Measurements from ENCODE around the gene UBR7. TPM values are rescaled to one million over a fixed set of nuclear protein-coding genes. Genes with fewer than 3 reads are reported as not detected.

The UBR7 gene
- total RNA-seq, 2 experiments from 2014 or later: 38.1 to 45.1 TPM

- no peak overlapping the region for H3K4me3 ChIP-seq (ENCODE audit: low read depth, low read length, poor library complexity, severe bottlenecking)
- TF ChIP-seq CTCF (conservative IDR thresholded peaks at IDR 0.05; ENCODE audit: low read length) (no peak), EZH2phosphoT487 (IDR thresholded peaks at IDR 0.05; ENCODE audit: borderline replicate concordance, low read depth, low read length) (no peak)
- POLR2A ChIA-PET: interaction anchor here (1.0 to 1.9 kb wide), 3 partner anchors 9 to 11 kb away, joined by 4 to 10 read pairs (median 7); partner anchors contain the start of genes LYSET and MOAP1
- H3K9me3 ChIP-seq (ENCODE audit: low read length): no peaks in the 10 kb centered on the region
- no peaks in the 10 kb centered on the region for H3K9me2 ChIP-seq (ENCODE audit: insufficient read depth, low read length)
- DNase-seq (ENCODE audit: low spot score): no peak
- no peak overlapping the region for H3K4me2 ChIP-seq (ENCODE audit: low read length)
- H4K20me1 ChIP-seq (ENCODE audit: insufficient read depth, low read length): no peaks in the 10 kb centered on the region
- H2AFZ ChIP-seq (ENCODE audit: low read length): no peak overlapping the region
- no TSS peak for BruUV-seq (replicated peaks)
- CTCF ChIA-PET (ENCODE audit: unreplicated experiment): interaction anchor here (0.7 to 1.0 kb wide), 2 partner anchors 9 to 11 kb away, joined by 3 read pairs; no protein-coding TSS in a partner anchor
- intact Hi-C loops (cut with micrococcal nuclease; ENCODE audit: unreplicated experiment): no loop called here
- H3K79me2 ChIP-seq (ENCODE audit: insufficient read depth, low read depth, low read length): no peaks in the 10 kb centered on the region
- peaks cover 8% of the 10 kb centered on the region for H3K4me1 ChIP-seq (ENCODE audit: insufficient read depth, low read length, poor library complexity, severe bottlenecking)
- no peak overlapping the region for H3K27ac ChIP-seq (ENCODE audit: low read depth, low read length, poor library complexity, severe bottlenecking)
- peaks cover 46% of the 10 kb centered on the region for H3K36me3 ChIP-seq (ENCODE audit: insufficient read depth, low read length)
Measured at GRCh38 chr14:93195316-93195999, 11.6 kb upstream of the UBR7 start.

GRCh38 chr14:93199031-93199430, 8.0 kb upstream of the UBR7 start:
- H2AFZ ChIP-seq (ENCODE audit: low read length): no peak overlapping the region
- BruUV-seq (replicated peaks): no TSS peak
- ChIA-PET POLR2A (interaction anchor here (1.1 kb wide), 1 partner anchor 8 kb away, joined by 7 read pairs; no protein-coding TSS in a partner anchor), CTCF (ENCODE audit: unreplicated experiment) (no interaction called here)
- H3K27ac ChIP-seq (ENCODE audit: low read depth, low read length, poor library complexity, severe bottlenecking): no peak overlapping the region
- intact Hi-C loops (cut with micrococcal nuclease; ENCODE audit: unreplicated experiment): no loop called here
- H3K36me3 ChIP-seq (ENCODE audit: insufficient read depth, low read length): peaks cover 70% of the 10 kb centered on the region
- H3K9me2 ChIP-seq (ENCODE audit: insufficient read depth, low read length): no peaks in the 10 kb centered on the region
- H3K79me2 ChIP-seq (ENCODE audit: insufficient read depth, low read depth, low read length): peaks cover 29% of the 10 kb centered on the region
- H4K20me1 ChIP-seq (ENCODE audit: insufficient read depth, low read length): peaks cover 8% of the 10 kb centered on the region
- DNase-seq (ENCODE audit: low spot score): no peak
- peaks cover 20% of the 10 kb centered on the region for H3K4me1 ChIP-seq (ENCODE audit: insufficient read depth, low read length, poor library complexity, severe bottlenecking)
- no peak overlapping the region for H3K4me3 ChIP-seq (ENCODE audit: low read depth, low read length, poor library complexity, severe bottlenecking)
- TF ChIP-seq CTCF (conservative IDR thresholded peaks at IDR 0.05; ENCODE audit: low read length) (no peak), EZH2phosphoT487 (IDR thresholded peaks at IDR 0.05; ENCODE audit: borderline replicate concordance, low read depth, low read length) (no peak)
- H3K4me2 ChIP-seq (ENCODE audit: low read length): no peak overlapping the region
- no peaks in the 10 kb centered on the region for H3K9me3 ChIP-seq (ENCODE audit: low read length)

- Histone ChIP-seq H2AFZ (ENCODE audit: low read length) (no peak overlapping the region), H3K27ac (ENCODE audit: low read depth, low read length, poor library complexity, severe bottlenecking) (no peak overlapping the region), H3K4me1 (ENCODE audit: insufficient read depth, low read length, poor library complexity, severe bottlenecking) (peaks cover 33% of the 10 kb centered on the region), H3K4me3 (ENCODE audit: low read depth, low read length, poor library complexity, severe bottlenecking) (no peak overlapping the region), H3K4me2 (ENCODE audit: low read length) (no peak overlapping the region), H3K9me3 (ENCODE audit: low read length) (no peaks in the 10 kb centered on the region), H3K79me2 (ENCODE audit: insufficient read depth, low read depth, low read length) (peaks cover 44% of the 10 kb centered on the region), H3K9me2 (ENCODE audit: insufficient read depth, low read length) (no peaks in the 10 kb centered on the region), H4K20me1 (ENCODE audit: insufficient read depth, low read length) (peaks cover 23% of the 10 kb centered on the region), H3K36me3 (ENCODE audit: insufficient read depth, low read length) (peaks cover 80% of the 10 kb centered on the region)
- intact Hi-C loops (cut with micrococcal nuclease; ENCODE audit: unreplicated experiment): loop anchor here (10.0 kb wide), 1 partner anchor 764 kb away; no protein-coding TSS in a partner anchor
- DNase-seq (ENCODE audit: low spot score): no peak
- TF ChIP-seq EZH2phosphoT487 (IDR thresholded peaks at IDR 0.05; ENCODE audit: borderline replicate concordance, low read depth, low read length) (no peak), CTCF (conservative IDR thresholded peaks at IDR 0.05; ENCODE audit: low read length) (no peak)
- CTCF ChIA-PET (ENCODE audit: unreplicated experiment): no interaction called here
- no TSS peak for BruUV-seq (replicated peaks)
- POLR2A ChIA-PET: interaction anchor here (0.6 kb wide), 1 partner anchor 11 kb away, joined by 7 read pairs; no protein-coding TSS in a partner anchor
Measured at GRCh38 chr14:93200553-93200952, 6.5 kb upstream of the UBR7 start.
